D721Med (cell line): ENCODE measurements around the gene EMP1.

Experiments used
- DNase-seq: peaks from one replicate; pipeline ENCODE4 v3.0.0; 2011; ENCODE audit warnings: low spot score; ENCODE audit not compliant: insufficient read length
- FAIRE-seq: peaks from 2 replicates; lab custom pipeline; 2011; peaks lifted over from hg19 to GRCh38; lab: Jason Lieb, UNC
- TF ChIP-seq, protein P1 (sequence below): IDR thresholded peaks from 2 replicates; pipeline ENCODE4 v1.5.1; 2012; ENCODE audit warnings: mild to moderate bottlenecking, control low read depth; ENCODE audit not compliant: insufficient read depth; ENCODE audit errors: missing control alignments

Gene EMP1

DNA sequence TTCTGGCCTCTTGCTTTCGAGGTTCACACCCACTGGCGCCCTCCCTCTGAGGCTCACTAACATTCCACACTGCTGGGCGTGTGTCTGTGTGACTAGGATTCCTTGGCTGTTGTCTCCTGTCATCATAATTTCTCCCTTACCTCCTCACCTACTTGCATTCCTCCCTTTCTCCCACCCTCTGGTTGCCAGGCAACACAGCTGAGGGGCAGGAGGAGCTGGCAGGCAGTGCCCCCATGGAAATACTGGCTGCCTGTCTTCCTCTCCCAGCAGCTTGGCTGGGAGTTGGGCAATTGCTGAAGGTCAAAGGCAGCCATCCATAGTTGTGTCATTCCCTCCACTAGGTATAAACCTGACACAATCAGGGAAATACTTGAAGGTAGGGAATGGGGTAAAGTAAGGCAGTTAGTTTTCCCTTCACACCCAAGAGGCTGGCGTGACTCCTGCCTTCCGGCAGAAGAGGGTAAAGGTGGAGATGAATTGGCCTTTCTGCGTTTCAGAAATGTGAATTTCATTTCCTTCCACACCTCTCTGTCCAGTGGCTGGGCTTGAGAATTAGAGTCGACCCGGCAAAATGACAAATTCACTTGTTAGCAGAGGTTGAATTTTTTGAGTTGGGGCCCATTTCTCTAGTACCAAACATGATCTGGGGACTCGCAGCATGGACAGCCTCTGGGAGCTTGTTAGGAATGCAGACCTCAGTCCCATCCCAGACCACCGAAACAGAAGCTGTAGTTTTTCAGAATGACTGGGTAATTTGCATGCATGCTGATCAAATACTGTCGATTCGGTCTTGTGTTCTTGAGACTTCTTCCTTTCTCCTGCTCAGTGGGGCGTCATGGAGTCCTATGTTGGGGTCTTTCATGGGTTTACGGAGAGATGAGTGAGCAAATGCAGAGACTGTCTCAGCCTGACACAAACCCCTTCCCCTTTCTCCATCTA is 24.3 kb upstream of the EMP1 start:
- FAIRE-seq: no peak
- no peak for DNase-seq
- TF ChIP-seq, protein P1, sequence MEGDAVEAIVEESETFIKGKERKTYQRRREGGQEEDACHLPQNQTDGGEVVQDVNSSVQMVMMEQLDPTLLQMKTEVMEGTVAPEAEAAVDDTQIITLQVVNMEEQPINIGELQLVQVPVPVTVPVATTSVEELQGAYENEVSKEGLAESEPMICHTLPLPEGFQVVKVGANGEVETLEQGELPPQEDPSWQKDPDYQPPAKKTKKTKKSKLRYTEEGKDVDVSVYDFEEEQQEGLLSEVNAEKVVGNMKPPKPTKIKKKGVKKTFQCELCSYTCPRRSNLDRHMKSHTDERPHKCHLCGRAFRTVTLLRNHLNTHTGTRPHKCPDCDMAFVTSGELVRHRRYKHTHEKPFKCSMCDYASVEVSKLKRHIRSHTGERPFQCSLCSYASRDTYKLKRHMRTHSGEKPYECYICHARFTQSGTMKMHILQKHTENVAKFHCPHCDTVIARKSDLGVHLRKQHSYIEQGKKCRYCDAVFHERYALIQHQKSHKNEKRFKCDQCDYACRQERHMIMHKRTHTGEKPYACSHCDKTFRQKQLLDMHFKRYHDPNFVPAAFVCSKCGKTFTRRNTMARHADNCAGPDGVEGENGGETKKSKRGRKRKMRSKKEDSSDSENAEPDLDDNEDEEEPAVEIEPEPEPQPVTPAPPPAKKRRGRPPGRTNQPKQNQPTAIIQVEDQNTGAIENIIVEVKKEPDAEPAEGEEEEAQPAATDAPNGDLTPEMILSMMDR: no peak

DNA sequence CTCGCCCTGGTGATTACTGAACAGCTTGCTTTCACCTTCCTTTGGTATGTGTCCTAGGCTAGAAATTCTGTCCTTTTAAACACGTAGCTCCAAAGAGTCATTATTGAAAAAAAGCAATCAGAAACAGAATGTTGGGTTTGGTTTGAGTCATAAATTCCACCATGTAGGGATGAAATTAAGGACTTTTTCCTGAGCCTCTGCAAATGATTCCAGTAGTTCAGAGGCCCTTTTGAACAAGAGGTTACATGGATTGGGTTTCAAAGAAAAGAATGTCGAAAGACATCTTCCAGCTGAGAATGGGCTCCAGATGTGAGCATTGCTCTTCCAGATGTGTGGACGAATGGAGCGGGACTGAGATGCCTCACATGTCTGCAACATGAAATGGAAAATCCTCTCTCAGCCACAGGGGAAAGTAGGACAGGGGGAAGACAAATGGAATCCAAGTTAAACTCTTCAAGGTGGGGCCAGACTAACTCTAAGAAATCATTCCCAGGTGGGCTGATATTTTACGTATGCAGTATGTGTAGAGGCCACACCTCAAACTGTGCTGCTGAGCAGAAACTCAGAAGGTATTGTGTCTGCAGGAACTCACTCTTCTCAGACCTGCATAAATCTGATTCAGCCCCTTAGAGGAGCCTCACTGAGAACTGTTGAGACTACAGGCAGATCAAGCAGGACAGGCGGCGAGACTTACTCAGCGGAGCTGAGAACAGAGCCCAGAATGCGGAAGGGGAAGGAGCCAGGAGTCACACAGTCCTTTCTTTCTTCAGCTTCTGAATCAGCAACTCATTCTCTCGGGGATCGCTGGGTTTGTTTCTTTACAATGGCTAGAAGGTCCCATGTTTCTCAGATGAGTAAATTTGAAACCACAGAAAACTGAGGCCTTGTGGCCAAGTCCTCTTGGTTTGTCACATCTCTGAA is 23.3 kb upstream of the EMP1 start:
- no peak for DNase-seq
- TF ChIP-seq, protein P1: no peak

DNA sequence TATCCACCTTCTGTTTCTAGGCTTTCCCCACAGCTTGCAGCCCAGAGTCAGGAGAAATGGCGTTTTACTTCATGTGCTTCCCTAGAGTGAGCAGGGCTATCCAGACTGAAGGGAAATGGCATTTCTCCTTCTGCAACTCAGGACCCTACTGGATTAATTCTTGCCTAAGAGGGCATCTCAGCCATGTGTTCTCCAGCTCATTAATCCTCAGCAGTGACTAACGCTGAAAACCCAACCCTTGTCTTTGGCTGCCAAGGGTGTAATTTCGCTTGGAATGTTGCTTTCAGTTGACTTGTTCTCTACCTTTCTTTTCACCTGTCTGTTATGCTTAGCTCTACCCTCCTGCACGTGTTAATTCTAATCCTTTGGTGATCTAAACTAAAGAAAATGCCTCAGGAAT is 21.0 kb upstream of the EMP1 start:
- FAIRE-seq (no peak), DNase-seq (no peak)
- TF ChIP-seq, protein P1: no peak

More for the DNA sequence above, 23.3 kb upstream of the EMP1 start:
- FAIRE-seq: no peak

DNA sequence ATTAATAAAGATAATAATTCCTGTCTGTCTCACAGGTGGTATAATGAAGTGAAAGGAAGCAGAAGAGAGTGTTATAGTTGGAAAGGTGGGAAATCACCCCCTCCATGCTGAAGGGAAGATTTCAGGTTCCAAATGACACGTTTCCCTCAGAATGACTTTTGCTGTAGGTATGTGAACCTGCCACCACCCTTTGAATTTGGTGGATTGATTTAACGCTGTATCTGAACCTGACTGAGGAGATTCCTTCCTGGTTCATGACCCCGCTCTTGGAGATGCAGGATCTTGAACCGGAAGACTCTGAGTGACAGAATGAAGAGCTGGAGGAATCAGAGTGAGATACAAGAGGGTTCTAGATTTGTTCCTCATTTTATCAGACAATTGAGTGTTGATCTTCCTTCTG is 20.3 kb upstream of the EMP1 start:
- TF ChIP-seq, protein P1: no peak
- DNase-seq (no peak), FAIRE-seq (no peak)

DNA sequence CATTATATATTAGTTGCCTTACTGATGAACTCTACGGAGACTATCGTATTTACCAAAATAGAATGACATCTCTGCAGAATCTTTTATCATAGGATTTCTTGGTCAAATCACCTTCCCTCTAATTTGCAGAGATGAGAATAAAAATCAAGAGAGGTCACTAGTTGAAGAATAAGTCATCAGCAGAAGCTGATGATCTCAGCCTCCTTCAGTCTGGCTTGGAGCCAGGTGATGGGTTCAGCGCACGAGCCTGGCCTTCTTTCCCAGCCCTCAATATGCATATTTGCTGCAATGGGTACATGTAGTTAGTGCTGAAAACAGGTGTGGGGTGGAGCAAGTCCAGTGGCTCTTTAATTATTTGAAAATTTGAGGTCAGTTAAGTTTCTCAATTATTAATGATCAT is 19.2 kb upstream of the EMP1 start:
- FAIRE-seq (no peak), DNase-seq (no peak)
- TF ChIP-seq, protein P1: no peak

DNA sequence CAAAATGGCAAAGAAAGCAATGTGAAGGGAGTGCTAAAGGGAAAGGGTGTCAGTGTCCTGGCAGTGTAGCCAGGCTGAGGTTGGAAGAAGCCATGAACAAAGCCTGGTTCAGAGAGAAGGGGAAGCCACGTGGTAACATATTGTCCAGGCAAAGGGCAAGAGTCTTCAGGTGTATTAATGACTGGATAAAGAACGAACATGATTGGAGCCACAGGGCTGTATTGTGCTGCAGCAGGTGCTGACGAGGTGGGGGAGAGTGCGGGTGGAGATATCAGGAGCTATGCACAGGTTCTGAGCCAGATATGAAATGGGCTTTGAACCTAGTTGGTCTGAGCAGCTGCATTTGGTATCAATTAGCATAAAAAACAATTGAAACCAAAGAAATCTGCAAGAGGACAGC is 18.6 kb upstream of the EMP1 start:
- TF ChIP-seq, protein P1: no peak
- DNase-seq (no peak), FAIRE-seq (no peak)
